ENCODE data around the gene SCN2A.

GRCh38 chr2:165373278-165374010 is 134.2 kb downstream of the SCN2A start:
- TF ChIP-seq GATA3 (IDR thresholded peaks at IDR 0.05; ENCODE audit: low read depth, low read length) (peak; percentile 72), GATA2 (IDR thresholded peaks at IDR 0.05; ENCODE audit: low read depth, low read length) (peak; percentile 75; the same call in 1 of the 2 replicates)

Measured in SH-SY5Y (cell line).